Measurements from ENCODE around the gene EIF2AK3. TPM values are rescaled to one million over a fixed set of nuclear protein-coding genes. Genes with fewer than 3 reads are reported as not detected.
A peak's percentile ranks its signal among the peaks of the same experiment; 100 is the strongest.

EIF2AK3 gene
- total RNA-seq, 1 donor from 2014 or later, result 17.1 TPM

GRCh38 chr2:88537640-88538039 lies 89.6 kb downstream of the EIF2AK3 start:
- Mint-ChIP-seq H3K9me3 (ENCODE audit: unreplicated experiment) (peaks cover 6% of the 10 kb centered on the region), H3K36me3 (ENCODE audit: low read depth, unreplicated experiment) (no peaks in the 10 kb centered on the region), H3K4me3 (ENCODE audit: unreplicated experiment) (no peak overlapping the region), H3K27ac (ENCODE audit: unreplicated experiment) (peak overlapping the region; percentile 13), H3K4me1 (ENCODE audit: unreplicated experiment) (peaks cover 6% of the 10 kb centered on the region), H3K27me3 (ENCODE audit: unreplicated experiment) (peaks cover 2% of the 10 kb centered on the region)
- no peak for TF ChIP-seq CTCF (IDR thresholded peaks at IDR 0.05; ENCODE audit: unreplicated experiment)
- no peak for DNase-seq (ENCODE audit: low spot score)

GRCh38 chr2:88530081-88530480 lies 97.2 kb downstream of the EIF2AK3 start:
- H3K9me3 Mint-ChIP-seq (ENCODE audit: unreplicated experiment), result no peaks in the 10 kb centered on the region
- no peak overlapping the region for H3K27ac Mint-ChIP-seq (ENCODE audit: unreplicated experiment)
- H3K36me3 Mint-ChIP-seq (ENCODE audit: low read depth, unreplicated experiment), result no peaks in the 10 kb centered on the region
- H3K27me3 Mint-ChIP-seq (ENCODE audit: unreplicated experiment), result peaks cover 1% of the 10 kb centered on the region
- no peak overlapping the region for H3K4me3 Mint-ChIP-seq (ENCODE audit: unreplicated experiment)
- TF ChIP-seq CTCF (IDR thresholded peaks at IDR 0.05; ENCODE audit: unreplicated experiment), result no peak
- H3K4me1 Mint-ChIP-seq (ENCODE audit: unreplicated experiment), result no peaks in the 10 kb centered on the region
- no peak for DNase-seq (ENCODE audit: low spot score)

GRCh38 chr2:88521445-88522073 lies 105.7 kb downstream of the EIF2AK3 start:
- Mint-ChIP-seq H3K4me3 (ENCODE audit: unreplicated experiment) (no peak overlapping the region), H3K27ac (ENCODE audit: unreplicated experiment) (no peak overlapping the region), H3K27me3 (ENCODE audit: unreplicated experiment) (no peaks in the 10 kb centered on the region), H3K36me3 (ENCODE audit: low read depth, unreplicated experiment) (no peaks in the 10 kb centered on the region), H3K4me1 (ENCODE audit: unreplicated experiment) (peaks cover 5% of the 10 kb centered on the region), H3K9me3 (ENCODE audit: unreplicated experiment) (no peaks in the 10 kb centered on the region)
- DNase-seq (ENCODE audit: low spot score), result no peak
- no peak for TF ChIP-seq CTCF (IDR thresholded peaks at IDR 0.05; ENCODE audit: unreplicated experiment)

GRCh38 chr2:88517759-88518201 lies 109.5 kb downstream of the EIF2AK3 start:
- DNase-seq (ENCODE audit: low spot score), result no peak
- Mint-ChIP-seq H3K4me3 (ENCODE audit: unreplicated experiment) (no peak overlapping the region), H3K9me3 (ENCODE audit: unreplicated experiment) (no peaks in the 10 kb centered on the region), H3K36me3 (ENCODE audit: low read depth, unreplicated experiment) (no peaks in the 10 kb centered on the region), H3K4me1 (ENCODE audit: unreplicated experiment) (peaks cover 5% of the 10 kb centered on the region), H3K27me3 (ENCODE audit: unreplicated experiment) (peaks cover 4% of the 10 kb centered on the region), H3K27ac (ENCODE audit: unreplicated experiment) (no peak overlapping the region)
- no peak for TF ChIP-seq CTCF (IDR thresholded peaks at IDR 0.05; ENCODE audit: unreplicated experiment)

Other genes starting within 250 kb of the EIF2AK3 start
- 0.69 TPM for gene FOXI3, start 174.8 kb downstream of the EIF2AK3 start, total RNA-seq (ENCODE audit: unreplicated experiment)
- 22.4 TPM for gene RPIA, start 64.2 kb upstream of the EIF2AK3 start, total RNA-seq (ENCODE audit: unreplicated experiment)

Measured in endothelial cell (in vitro differentiated cells).